Neuronal stem cell (in vitro differentiated cells): ENCODE measurements around the gene MARCHF4.

Experiments used
- DNase-seq: peaks from one replicate; pipeline ENCODE4 v3.0.0-alpha.2; 2013; ENCODE audit warnings: low spot score
- H2AFZ ChIP-seq: one replicate; pipeline ENCODE4 v1.6.1; 2013; ENCODE audit warnings: mild to moderate bottlenecking, low read length, inconsistent platforms
- H2AK5ac ChIP-seq: 2 replicates; pipeline ENCODE4 v1.6.1; 2013; ENCODE audit warnings: low read depth, mild to moderate bottlenecking, inconsistent platforms, low read length, moderate library complexity, mixed read lengths
- H2BK120ac ChIP-seq: 2 replicates; pipeline ENCODE4 v1.6.1; 2013; ENCODE audit warnings: low read depth, mild to moderate bottlenecking, inconsistent platforms, low read length, moderate library complexity, mixed read lengths
- H2BK12ac ChIP-seq: one replicate; pipeline ENCODE4 v1.6.1; 2013; ENCODE audit warnings: low read length, inconsistent platforms
- H2BK15ac ChIP-seq: 2 replicates; pipeline ENCODE4 v1.6.1; 2013; ENCODE audit warnings: mild to moderate bottlenecking, low read length, inconsistent platforms, mixed read lengths
- H2BK5ac ChIP-seq: one replicate; pipeline ENCODE4 v1.6.1; 2013; ENCODE audit warnings: inconsistent platforms, mild to moderate bottlenecking, low read length, moderate library complexity
- H3K14ac ChIP-seq: one replicate; pipeline ENCODE4 v1.6.1; 2013; ENCODE audit warnings: low read length, inconsistent platforms
- H3K18ac ChIP-seq: 2 replicates; pipeline ENCODE4 v1.6.1; 2013; ENCODE audit warnings: low read length, inconsistent platforms
- H3K23ac ChIP-seq: 2 replicates; pipeline ENCODE4 v1.6.1; 2013; ENCODE audit warnings: low read depth, mild to moderate bottlenecking, mixed read lengths, low read length, inconsistent platforms; ENCODE audit not compliant: poor library complexity
- H3K27ac ChIP-seq: replicated peaks from 3 replicates; pipeline ENCODE4 v1.5.1; 2013; ENCODE audit warnings: low read length, inconsistent platforms
- H3K27me3 ChIP-seq, 3 experiments: 2 replicates each; pipeline ENCODE4 v1.6.1; 2013; ENCODE audit warnings: low read length in 3 of 3, mild to moderate bottlenecking in 2 of 3, inconsistent platforms in 1 of 3, low read depth in 1 of 3, mixed read lengths in 1 of 3, moderate library complexity in 1 of 3; ENCODE audit not compliant: control insufficient read depth in 3 of 3, insufficient read depth in 3 of 3
- H3K36me3 ChIP-seq, 2 donors: replicated peaks in 1 of 2; 2 replicates each; pipeline ENCODE4 v1.6.1; 2013; ENCODE audit warnings: low read length in 2 of 2; ENCODE audit not compliant: control insufficient read depth in 2 of 2, insufficient read depth in 2 of 2
- H3K4ac ChIP-seq: 2 replicates; pipeline ENCODE4 v1.6.1; 2013; ENCODE audit warnings: inconsistent platforms, mild to moderate bottlenecking, low read length, moderate library complexity
- H3K4me1 ChIP-seq, 2 donors: 1 replicate in 1 of 2; 2 replicates in 1 of 2; pipeline ENCODE4 v1.6.1; 2013; ENCODE audit warnings: low read length in 2 of 2, low read depth in 1 of 2; ENCODE audit not compliant: control insufficient read depth in 2 of 2, insufficient read depth in 1 of 2
- H3K4me2 ChIP-seq: one replicate; pipeline ENCODE4 v1.6.1; 2013; ENCODE audit warnings: mild to moderate bottlenecking, low read length, inconsistent platforms; ENCODE audit not compliant: insufficient read depth, poor library complexity, severe bottlenecking
- H3K4me3 ChIP-seq, 2 donors: 2 replicates each; pipeline ENCODE4 v1.5.1; 2013; ENCODE audit warnings: low read length in 2 of 2, mild to moderate bottlenecking in 2 of 2, inconsistent platforms in 1 of 2, moderate library complexity in 1 of 2
- H3K79me1 ChIP-seq: one replicate; pipeline ENCODE4 v1.6.1; 2013; ENCODE audit warnings: low read depth, mild to moderate bottlenecking, inconsistent platforms, low read length, moderate library complexity
- H3K9ac ChIP-seq: one replicate; pipeline ENCODE4 v1.6.1; 2013; ENCODE audit warnings: mild to moderate bottlenecking, low read depth, low read length, inconsistent platforms; ENCODE audit not compliant: poor library complexity
- H3K9me3 ChIP-seq, 2 donors: replicated peaks in 1 of 2; 2 replicates each; pipeline versions ENCODE3 to v1.6.1; 2013; ENCODE audit warnings: low read length in 2 of 2, mild to moderate bottlenecking in 2 of 2, inconsistent platforms in 1 of 2, low read depth in 1 of 2, mixed read lengths in 1 of 2, moderate library complexity in 1 of 2; ENCODE audit not compliant: control insufficient read depth in 2 of 2, insufficient read depth in 1 of 2
- H4K8ac ChIP-seq: one replicate; pipeline ENCODE4 v1.6.1; 2013; ENCODE audit warnings: low read depth, mild to moderate bottlenecking, inconsistent platforms, low read length, moderate library complexity
- H4K91ac ChIP-seq: one replicate; pipeline ENCODE4 v1.6.1; 2013; ENCODE audit warnings: low read length, low read depth, mild to moderate bottlenecking, inconsistent platforms; ENCODE audit not compliant: poor library complexity
- WGBS, 2 donors: extraction: QIAGEN DNeasy Blood & Tissue Kit; methylation state at CpG; one replicate each; pipeline ENCODE4 v1.1.7; 2013; ENCODE audit warnings: missing lambda C conversion rate in 2 of 2, mixed read lengths in 1 of 2; ENCODE audit not compliant: insufficient read length in 2 of 2, insufficient replicate concordance in 1 of 2; ENCODE audit errors: extremely low coverage in 2 of 2; 5-methylcytosine and 5-hydroxymethylcytosine counted together

Gene MARCHF4

DNA sequence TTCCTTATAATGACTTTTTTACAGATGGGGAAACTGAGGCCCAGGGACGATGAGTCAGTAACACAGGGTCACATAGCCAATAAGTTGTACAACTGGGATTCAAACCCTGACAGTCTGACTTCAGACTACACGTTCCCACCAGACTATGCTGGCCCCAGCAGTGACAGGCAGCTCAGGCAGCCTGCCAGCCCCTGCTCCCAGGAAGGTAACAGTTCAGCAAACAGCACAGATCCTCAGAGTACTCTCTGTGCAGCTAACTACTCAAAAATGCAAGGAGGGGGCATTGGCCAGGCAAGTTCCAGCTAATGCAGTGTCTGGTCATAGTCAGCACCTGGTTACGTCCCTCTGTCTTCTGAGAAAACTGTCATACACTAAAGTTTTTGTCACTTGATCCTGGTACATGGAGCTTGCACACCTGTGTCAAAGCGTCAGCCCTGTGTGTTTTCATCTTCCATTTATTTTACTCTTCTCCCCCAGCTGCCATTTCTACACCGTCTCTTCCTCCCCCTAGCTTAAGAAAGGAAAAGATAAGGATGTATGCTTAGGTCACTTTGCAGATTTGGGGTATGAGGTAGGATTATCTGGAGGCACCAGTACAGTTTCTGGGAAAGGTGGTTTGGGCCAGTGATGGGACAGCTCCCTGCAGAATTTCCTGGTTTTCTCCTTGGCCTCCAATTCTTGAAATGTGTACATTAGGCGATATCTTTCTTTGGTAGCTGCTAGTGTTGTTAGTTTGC, 44.5 kb upstream of the MARCHF4 start:
- no peak overlapping the region for H4K91ac ChIP-seq
- no peak overlapping the region for H4K8ac ChIP-seq
- H3K27ac ChIP-seq = no peak overlapping the region
- no peaks in the 10 kb centered on the region for H3K9me3 ChIP-seq
- H3K4me2 ChIP-seq = no peak overlapping the region
- peaks cover 13 to 67% of the 10 kb centered on the region in 2 donors for H3K36me3 ChIP-seq
- no peak overlapping the region for H3K23ac ChIP-seq
- no peak overlapping the region for H2BK120ac ChIP-seq
- no peak overlapping the region for H3K18ac ChIP-seq
- H3K79me1 ChIP-seq = no peaks in the 10 kb centered on the region
- H3K4me3 ChIP-seq = no peak overlapping the region
- H2BK5ac ChIP-seq = no peak overlapping the region
- no peak overlapping the region for H3K9ac ChIP-seq
- H2BK12ac ChIP-seq = no peak overlapping the region
- H3K4ac ChIP-seq = no peak overlapping the region
- WGBS, 2 donors = no CpG with 5 or more reads among the region's 6 CpGs
- H3K4me1 ChIP-seq = peaks cover 0 to 13% of the 10 kb centered on the region in 2 donors
- H2BK15ac ChIP-seq = no peak overlapping the region
- H3K27me3 ChIP-seq = no peaks in the 10 kb centered on the region
- no peak overlapping the region for H3K14ac ChIP-seq
- no peak overlapping the region for H2AK5ac ChIP-seq
- no peak overlapping the region for H2AFZ ChIP-seq
- no peak for DNase-seq

GRCh38 chr2:216415541-216415940, 43.3 kb upstream of the MARCHF4 start:
- H3K9me3 ChIP-seq = no peaks in the 10 kb centered on the region
- H3K79me1 ChIP-seq = no peaks in the 10 kb centered on the region
- H2BK120ac ChIP-seq = no peak overlapping the region
- H3K27ac ChIP-seq = no peak overlapping the region
- no peak overlapping the region for H3K4me3 ChIP-seq
- no peak overlapping the region for H2AFZ ChIP-seq
- DNase-seq = no peak
- H4K91ac ChIP-seq = no peak overlapping the region
- H3K14ac ChIP-seq = no peak overlapping the region
- WGBS, 2 donors = no CpG with 5 or more reads among the region's 3 CpGs
- no peak overlapping the region for H2BK5ac ChIP-seq
- peaks cover 12 to 56% of the 10 kb centered on the region in 2 donors for H3K36me3 ChIP-seq
- no peak overlapping the region for H4K8ac ChIP-seq
- no peak overlapping the region for H3K4ac ChIP-seq
- no peaks in the 10 kb centered on the region for H3K27me3 ChIP-seq
- H2BK12ac ChIP-seq = no peak overlapping the region
- H2AK5ac ChIP-seq = no peak overlapping the region
- H3K18ac ChIP-seq = no peak overlapping the region
- no peak overlapping the region for H3K4me2 ChIP-seq
- H3K23ac ChIP-seq = no peak overlapping the region
- no peak overlapping the region for H3K9ac ChIP-seq
- no peak overlapping the region for H2BK15ac ChIP-seq
- H3K4me1 ChIP-seq = peaks cover 0 to 13% of the 10 kb centered on the region in 2 donors

- WGBS, 2 donors = no CpG with 5 or more reads among the region's 3 CpGs
- H3K9ac ChIP-seq = no peak overlapping the region
Measured at GRCh38 chr2:216414772-216415319, 42.6 kb upstream of the MARCHF4 start.

DNA sequence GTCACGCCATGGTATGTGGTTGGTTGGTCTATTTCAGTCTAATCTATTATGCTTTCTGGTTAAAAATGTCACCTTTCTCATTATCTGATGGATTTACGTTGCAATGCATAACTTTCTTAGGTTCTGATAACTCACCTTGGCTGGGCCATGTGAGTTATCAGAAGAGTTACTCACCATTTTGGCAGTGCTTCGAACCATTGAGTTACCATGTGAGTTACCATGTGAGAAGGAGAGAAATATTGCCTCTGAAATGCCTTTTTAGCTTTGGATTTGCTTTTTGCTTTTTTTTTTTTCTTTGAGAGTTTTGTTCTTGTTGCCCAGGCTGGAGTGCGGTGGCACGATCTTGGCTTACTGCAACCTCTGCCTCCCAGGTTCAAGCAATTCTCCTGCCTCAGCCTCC, 41.6 kb upstream of the MARCHF4 start:
- no CpG with 5 or more reads among the region's 5 CpGs for WGBS, 2 donors
- no peaks in the 10 kb centered on the region for H3K27me3 ChIP-seq
- DNase-seq = no peak

More at GRCh38 chr2:216414772-216415319, 42.6 kb upstream of the MARCHF4 start:
- Histone ChIP-seq H2BK15ac (no peak overlapping the region), H3K36me3 (peaks cover 8 to 50% of the 10 kb centered on the region in 2 donors), H2AK5ac (no peak overlapping the region), H3K4me1 (peaks cover 0 to 13% of the 10 kb centered on the region in 2 donors), H3K27me3 (no peaks in the 10 kb centered on the region), H2BK5ac (no peak overlapping the region), H3K4ac (no peak overlapping the region), H3K4me2 (no peak overlapping the region), H3K14ac (no peak overlapping the region), H3K9me3 (no peaks in the 10 kb centered on the region), H2BK12ac (no peak overlapping the region), H3K18ac (no peak overlapping the region), H3K27ac (no peak overlapping the region), H2BK120ac (no peak overlapping the region), H3K79me1 (no peaks in the 10 kb centered on the region), H3K4me3 (no peak overlapping the region), H3K23ac (no peak overlapping the region), H4K8ac (no peak overlapping the region), H4K91ac (no peak overlapping the region), H2AFZ (no peak overlapping the region)
- DNase-seq = no peak

More for the DNA sequence above, 41.6 kb upstream of the MARCHF4 start:
- no peaks in the 10 kb centered on the region for H3K79me1 ChIP-seq
- H3K14ac ChIP-seq = no peak overlapping the region
- no peak overlapping the region for H4K8ac ChIP-seq
- no peak overlapping the region for H2BK120ac ChIP-seq
- H2BK12ac ChIP-seq = no peak overlapping the region
- no peak overlapping the region for H2AK5ac ChIP-seq
- H3K4ac ChIP-seq = no peak overlapping the region
- H3K23ac ChIP-seq = no peak overlapping the region
- H2AFZ ChIP-seq = no peak overlapping the region
- no peak overlapping the region for H3K4me3 ChIP-seq
- no peak overlapping the region for H4K91ac ChIP-seq
- H2BK15ac ChIP-seq = no peak overlapping the region
- no peak overlapping the region for H3K27ac ChIP-seq
- no peak overlapping the region for H3K9ac ChIP-seq
- peaks cover 8 to 43% of the 10 kb centered on the region in 2 donors for H3K36me3 ChIP-seq
- no peak overlapping the region for H3K4me2 ChIP-seq
- no peak overlapping the region for H2BK5ac ChIP-seq
- H3K9me3 ChIP-seq = no peaks in the 10 kb centered on the region
- no peak overlapping the region for H3K18ac ChIP-seq
- peaks cover 0 to 13% of the 10 kb centered on the region in 2 donors for H3K4me1 ChIP-seq
